OCI-LY3 (cell line): ENCODE measurements around the gene GAB1.

Experiments used
- CTCF ChIP-seq: fragments of 200-600, 300-600 bp; sonication (generic); IDR thresholded peaks from 2 replicates; pipeline ENCODE4 v1.5.1; 2014; ENCODE audit warnings: antibody characterized with exemption, low read length, low read depth
- EZH2phosphoT487 ChIP-seq: fragments of 200-600 bp; shearing (Covaris generic); IDR thresholded peaks from 2 replicates; pipeline ENCODE4 v1.6.1; 2018; ENCODE audit warnings: antibody characterized with exemption, mixed run types, low read depth

GRCh38 chr4:143357161-143357845 lies 20.6 kb downstream of the GAB1 start:
- TF ChIP-seq CTCF (no peak), EZH2phosphoT487 (no peak)
